Upper lobe of right lung (tissue), 1 donor: ENCODE data around the gene CHKA. TPM values are rescaled to one million over a fixed set of nuclear protein-coding genes. Genes with fewer than 3 reads are reported as not detected.

Experiments
- ATAC-seq: fragments of 200-7000 bp; cut with Tn5 transposase; one replicate; pipeline ENCODE4 v1.9.1; 2020; ENCODE audit warnings: mild to moderate bottlenecking, moderate library complexity
- DNase-seq: peaks from one replicate; pipeline ENCODE4 v3.0.0-alpha.2; 2020
- H3K27ac ChIP-seq: fragments of 200-600 bp; one replicate; pipeline ENCODE4 v1.8.0; 2022
- H3K27me3 ChIP-seq: fragments of 200-600 bp; one replicate; pipeline ENCODE4 v1.8.0; 2022; ENCODE audit warnings: mild to moderate bottlenecking
- H3K36me3 ChIP-seq: fragments of 200-600 bp; one replicate; pipeline ENCODE4 v1.8.0; 2022
- H3K4me1 ChIP-seq: fragments of 200-600 bp; one replicate; pipeline ENCODE4 v1.8.0; 2022
- H3K4me3 ChIP-seq: fragments of 200-600 bp; one replicate; pipeline ENCODE4 v1.8.0; 2022; ENCODE audit warnings: mild to moderate bottlenecking
- H3K9me3 ChIP-seq: fragments of 200-600 bp; one replicate; pipeline ENCODE4 v1.8.0; 2022
- CTCF ChIP-seq: fragments of 200-600 bp; IDR thresholded peaks from one replicate; pipeline ENCODE4 v1.8.0; 2022; ENCODE audit warnings: antibody characterized with exemption
- intact Hi-C: fragments of 100-400 bp; cut with DNase I; formaldehyde crosslinking; loops from one replicate; pipeline ENCODE4 v1.11.0; 2022
- total RNA-seq: library from RNA; stranded (reverse); fragmentation: NEBNext Ultra II Directional; extraction: Animal tissue kit (Norgen Biotek cat#: 25700); gene quantifications from one replicate; pipeline ENCODE4 v1.2.1, GENCODE V29; 2021
- donor health status: DM: no; HTN: yes; CAD: no; lungs with severe emphysema.

Gene CHKA
- total RNA-seq, 1 donor from 2014 or later, result 53.3 TPM

- intact Hi-C loops, result no loop called here
- H3K9me3 ChIP-seq, result no peaks in the 10 kb centered on the region
- ATAC-seq, result no peak
- peaks cover 39% of the 10 kb centered on the region for H3K4me1 ChIP-seq
- no peak for TF ChIP-seq CTCF
- no peak for DNase-seq
- no peaks in the 10 kb centered on the region for H3K27me3 ChIP-seq
- no peaks in the 10 kb centered on the region for H3K36me3 ChIP-seq
- no peak overlapping the region for H3K4me3 ChIP-seq
- H3K27ac ChIP-seq, result no peak overlapping the region
These were observed 22.1 kb upstream of the CHKA start for GRCh38 chr11:68143310-68143689.

GRCh38 chr11:68142441-68143309, 21.5 kb upstream of the CHKA start:
- Histone ChIP-seq H3K27ac (peak overlapping the region; percentile 51), H3K4me1 (peaks cover 37% of the 10 kb centered on the region), H3K9me3 (no peaks in the 10 kb centered on the region), H3K4me3 (no peak overlapping the region), H3K36me3 (no peaks in the 10 kb centered on the region), H3K27me3 (no peaks in the 10 kb centered on the region)
- no peak for TF ChIP-seq CTCF
- DNase-seq (no peak), ATAC-seq (no peak)
- intact Hi-C loops, result no loop called here

GRCh38 chr11:68142028-68142412, 20.8 kb upstream of the CHKA start:
- peak overlapping the region; percentile 51 for H3K27ac ChIP-seq
- ATAC-seq (peak; percentile 40), DNase-seq (no peak)
- H3K4me3 ChIP-seq, result no peak overlapping the region
- H3K9me3 ChIP-seq, result no peaks in the 10 kb centered on the region
- peaks cover 30% of the 10 kb centered on the region for H3K4me1 ChIP-seq
- no peak for TF ChIP-seq CTCF
- no peaks in the 10 kb centered on the region for H3K36me3 ChIP-seq
- H3K27me3 ChIP-seq, result no peaks in the 10 kb centered on the region
- intact Hi-C loops, result no loop called here

GRCh38 chr11:68141246-68142027, 20.2 kb upstream of the CHKA start:
- Histone ChIP-seq H3K9me3 (no peaks in the 10 kb centered on the region), H3K27ac (peak overlapping the region; percentile 51), H3K4me3 (no peak overlapping the region), H3K27me3 (no peaks in the 10 kb centered on the region), H3K36me3 (no peaks in the 10 kb centered on the region), H3K4me1 (peaks cover 25% of the 10 kb centered on the region)
- no peak for DNase-seq
- intact Hi-C loops, result no loop called here
- no peak for ATAC-seq
- TF ChIP-seq CTCF, result no peak

GRCh38 chr11:68140496-68141245, 19.5 kb upstream of the CHKA start:
- DNase-seq, result no peak
- no peak overlapping the region for H3K4me3 ChIP-seq
- no peaks in the 10 kb centered on the region for H3K27me3 ChIP-seq
- peaks cover 19% of the 10 kb centered on the region for H3K4me1 ChIP-seq
- TF ChIP-seq CTCF, result no peak
- no peak for ATAC-seq
- H3K9me3 ChIP-seq, result no peaks in the 10 kb centered on the region
- H3K27ac ChIP-seq, result no peak overlapping the region
- no peaks in the 10 kb centered on the region for H3K36me3 ChIP-seq
- intact Hi-C loops, result no loop called here
